ENCODE results near the gene CFAP70.

CFAP70 gene

DNA sequence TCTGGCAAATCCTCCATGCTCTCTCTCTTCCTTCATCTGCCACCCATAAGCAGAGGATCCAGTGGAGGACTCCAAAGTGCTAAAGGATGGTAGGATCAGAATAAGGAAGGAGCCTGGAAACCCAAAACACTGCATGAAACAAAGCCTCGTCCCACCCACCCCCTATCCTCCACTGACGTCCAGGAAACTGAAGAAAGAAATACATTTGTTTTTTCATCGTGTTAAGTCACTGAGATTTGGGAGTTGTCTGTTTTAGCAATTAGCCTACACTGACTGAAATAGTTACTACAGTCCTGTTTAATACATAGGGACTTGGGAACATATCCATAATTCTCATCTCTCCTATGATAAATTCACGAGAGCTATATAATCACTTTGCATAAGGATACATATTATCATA is 40.4 kb upstream of the CFAP70 start:
- TF ChIP-seq, protein P1, sequence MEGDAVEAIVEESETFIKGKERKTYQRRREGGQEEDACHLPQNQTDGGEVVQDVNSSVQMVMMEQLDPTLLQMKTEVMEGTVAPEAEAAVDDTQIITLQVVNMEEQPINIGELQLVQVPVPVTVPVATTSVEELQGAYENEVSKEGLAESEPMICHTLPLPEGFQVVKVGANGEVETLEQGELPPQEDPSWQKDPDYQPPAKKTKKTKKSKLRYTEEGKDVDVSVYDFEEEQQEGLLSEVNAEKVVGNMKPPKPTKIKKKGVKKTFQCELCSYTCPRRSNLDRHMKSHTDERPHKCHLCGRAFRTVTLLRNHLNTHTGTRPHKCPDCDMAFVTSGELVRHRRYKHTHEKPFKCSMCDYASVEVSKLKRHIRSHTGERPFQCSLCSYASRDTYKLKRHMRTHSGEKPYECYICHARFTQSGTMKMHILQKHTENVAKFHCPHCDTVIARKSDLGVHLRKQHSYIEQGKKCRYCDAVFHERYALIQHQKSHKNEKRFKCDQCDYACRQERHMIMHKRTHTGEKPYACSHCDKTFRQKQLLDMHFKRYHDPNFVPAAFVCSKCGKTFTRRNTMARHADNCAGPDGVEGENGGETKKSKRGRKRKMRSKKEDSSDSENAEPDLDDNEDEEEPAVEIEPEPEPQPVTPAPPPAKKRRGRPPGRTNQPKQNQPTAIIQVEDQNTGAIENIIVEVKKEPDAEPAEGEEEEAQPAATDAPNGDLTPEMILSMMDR (IDR thresholded peaks at IDR 0.05): no peak

DNA sequence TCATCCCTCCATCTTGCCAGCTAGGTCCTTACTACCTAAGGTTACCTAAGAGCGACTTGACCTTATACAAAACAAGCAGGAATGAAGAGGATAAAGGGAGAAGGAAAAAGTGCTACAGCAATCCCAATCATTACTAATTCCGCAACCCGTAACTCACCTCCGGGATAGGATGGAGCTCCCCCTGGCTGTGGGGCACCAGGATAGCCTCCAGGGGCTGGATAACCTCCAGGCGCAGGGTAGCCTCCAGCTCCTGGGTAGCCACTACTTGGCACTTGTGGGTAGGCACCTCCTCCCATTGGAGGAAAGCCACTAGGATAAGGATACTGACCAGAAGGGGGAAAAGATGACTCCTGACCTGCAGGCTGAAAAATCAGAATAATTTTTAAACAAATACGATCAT is 39.4 kb upstream of the CFAP70 start:
- TF ChIP-seq, protein P1 (IDR thresholded peaks at IDR 0.05): no peak

DNA sequence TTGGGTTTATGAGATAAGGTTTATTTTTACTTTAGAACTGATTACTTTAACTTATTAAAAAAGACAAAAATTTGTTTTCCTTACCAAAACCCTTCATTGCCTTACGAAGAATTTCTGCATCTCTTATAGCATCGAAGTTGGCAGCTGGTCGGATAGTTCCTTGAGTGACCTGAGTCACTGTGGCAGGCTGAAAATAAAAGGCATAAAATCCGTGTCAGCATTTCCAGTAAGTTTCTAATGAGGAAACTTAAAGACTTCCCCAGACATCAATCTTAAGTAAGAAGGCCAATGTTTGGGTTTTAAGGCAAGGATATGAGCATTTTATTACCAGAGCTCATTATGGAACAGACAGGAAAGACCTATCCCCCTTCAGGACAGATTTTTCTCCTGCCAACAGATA is 29.6 kb upstream of the CFAP70 start:
- TF ChIP-seq, protein P1 (IDR thresholded peaks at IDR 0.05): no peak

DNA sequence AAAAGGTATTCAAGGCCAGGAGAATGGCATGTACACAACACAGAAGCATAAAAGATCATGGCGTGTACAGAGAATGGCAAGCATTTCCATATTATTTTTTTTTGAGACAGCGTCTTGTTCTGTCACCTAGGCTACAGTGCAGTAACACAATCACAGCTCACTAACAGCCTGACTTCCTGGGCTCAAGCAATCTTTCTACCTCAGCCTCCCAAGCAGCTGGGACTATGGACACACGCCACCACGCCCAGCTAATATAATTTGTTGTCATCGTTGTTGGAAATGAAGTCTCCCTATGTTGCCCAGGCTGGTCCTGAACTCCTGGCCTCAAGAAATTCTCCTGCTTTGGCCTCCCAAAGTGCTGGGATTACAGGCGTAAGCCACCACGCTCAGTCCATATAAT is 27.9 kb upstream of the CFAP70 start:
- TF ChIP-seq, protein P1 (IDR thresholded peaks at IDR 0.05): no peak

DNA sequence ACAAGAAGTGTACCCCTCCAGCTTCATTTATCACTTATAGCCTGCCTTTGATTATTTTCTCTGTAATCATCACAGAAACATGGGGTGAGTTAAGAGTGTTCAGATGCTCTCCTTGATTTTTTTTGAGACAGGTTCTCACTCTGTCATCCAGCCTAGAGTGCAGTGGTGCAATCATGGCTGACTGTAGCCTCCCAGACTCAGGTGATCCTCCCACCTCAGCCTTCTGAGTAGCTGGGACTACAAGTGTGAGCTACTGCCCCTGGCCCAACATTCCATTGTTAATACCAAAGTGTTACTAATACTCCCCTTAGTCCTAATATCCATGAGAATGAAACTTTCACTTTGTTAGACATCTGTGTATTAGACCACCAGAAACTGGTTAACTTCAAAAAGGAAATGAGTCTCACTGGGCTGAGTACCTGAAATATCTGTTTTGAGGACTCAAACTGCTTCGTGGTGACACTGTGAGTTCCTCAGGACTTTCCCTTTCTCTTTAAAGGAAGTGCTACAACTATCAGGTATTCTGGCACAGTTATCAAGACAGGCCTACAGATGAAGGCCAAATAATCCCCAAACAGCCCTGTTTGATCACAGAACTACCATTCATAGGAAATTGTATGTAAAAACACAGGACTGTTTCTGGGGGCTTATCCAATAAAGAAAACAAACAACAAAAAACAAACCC is 20.5 kb upstream of the CFAP70 start:
- TF ChIP-seq, protein P1 (IDR thresholded peaks at IDR 0.05): no peak

DNA sequence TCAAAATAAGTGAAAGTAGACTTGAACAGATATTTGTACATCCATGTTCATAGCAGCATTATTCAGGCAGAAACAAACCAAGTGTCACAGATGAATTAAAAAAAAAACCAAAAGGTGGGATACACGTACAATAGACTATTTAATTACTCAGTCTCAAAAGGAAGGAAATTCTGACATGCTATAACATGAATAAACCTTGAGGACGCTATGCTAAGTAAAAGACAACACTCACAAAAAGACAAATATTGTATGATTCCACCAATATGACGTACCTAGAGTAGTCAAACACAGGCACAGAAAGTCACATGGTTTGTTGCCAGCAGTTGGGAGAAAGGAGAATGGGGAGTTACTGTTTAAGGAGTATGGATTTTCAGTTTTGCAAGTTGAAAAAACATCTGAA is 18.0 kb upstream of the CFAP70 start:
- TF ChIP-seq, protein P1 (IDR thresholded peaks at IDR 0.05): no peak

DNA sequence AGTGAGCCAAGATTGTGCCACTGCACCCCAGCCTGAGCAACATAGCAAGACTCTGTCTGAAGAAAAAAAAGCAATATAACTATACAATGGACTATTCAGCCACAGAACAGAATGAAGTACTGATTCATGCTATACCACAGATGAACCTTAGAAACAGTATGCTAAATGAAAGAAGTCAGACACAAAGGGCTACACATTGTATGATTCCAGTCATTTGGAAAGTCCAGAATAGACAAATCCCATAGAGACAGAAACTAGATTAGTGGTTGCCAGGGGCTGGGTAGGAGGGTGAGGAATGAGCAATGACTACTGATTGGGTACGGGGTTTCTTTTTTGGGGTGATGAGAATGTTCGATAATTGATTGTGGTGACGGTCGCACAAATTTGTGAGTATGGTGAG is 9.6 kb upstream of the CFAP70 start:
- TF ChIP-seq, protein P1 (IDR thresholded peaks at IDR 0.05): no peak

Data from LNCAP (cell line).